Renal pelvis (tissue), 4 donors: ENCODE data around the gene RSBN1L. TPM values are rescaled to one million over a fixed set of nuclear protein-coding genes. Genes with fewer than 3 reads are reported as not detected.

Experiments
- DNase-seq: peaks from one replicate; pipeline ENCODE4 v3.0.0-alpha.2; 2013
- polyA plus RNA-seq, 3 donors: library from polyadenylated mRNA; unstranded; fragments of 120-200 nt; gene quantifications; one replicate each; pipeline ENCODE4 v1.2.1, GENCODE V29; 2013; ENCODE audit not compliant: insufficient read length in 3 of 3

Gene RSBN1L
- polyA plus RNA-seq, 3 donors = 27.1 to 33.0 (median 27.7) TPM

DNA sequence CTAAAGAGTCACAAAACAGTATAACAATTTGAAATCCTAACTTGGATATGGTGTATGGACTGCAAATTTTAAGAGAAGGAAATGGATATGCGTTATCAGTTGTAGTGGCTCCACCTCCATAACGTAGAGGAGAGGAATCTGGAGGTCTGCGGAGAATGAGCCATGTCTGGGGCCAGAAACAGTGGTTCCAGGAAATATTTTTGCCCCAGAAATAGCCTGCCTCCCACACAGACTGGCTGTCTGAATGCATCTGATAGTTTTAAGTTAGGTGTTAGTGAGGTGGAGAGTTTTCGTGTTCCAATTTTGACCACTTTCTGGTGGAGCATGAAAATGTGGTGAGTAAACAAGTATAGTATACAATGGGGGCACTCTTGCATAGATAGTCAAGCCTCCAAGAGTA lies 103.9 kb downstream of the RSBN1L start:
- DNase-seq = no peak

DNA sequence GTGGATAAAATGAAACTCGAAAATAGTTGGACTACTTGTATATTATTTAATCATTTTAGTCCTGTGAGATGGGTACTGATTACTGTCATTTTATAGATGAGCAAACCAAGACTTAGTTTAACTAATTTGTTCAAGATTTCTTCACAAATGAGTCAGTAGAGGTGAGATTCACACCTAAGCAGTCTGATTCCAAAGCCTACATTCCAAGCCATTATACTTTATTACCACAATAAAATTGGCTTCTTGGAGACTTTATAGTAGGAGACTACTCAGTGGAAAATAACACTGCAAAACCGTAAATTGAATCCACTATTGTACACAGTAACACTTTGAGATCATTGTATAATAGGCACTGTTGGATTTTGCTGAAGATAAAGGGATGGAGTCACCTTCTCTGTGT lies 104.5 kb downstream of the RSBN1L start:
- DNase-seq = no peak

DNA sequence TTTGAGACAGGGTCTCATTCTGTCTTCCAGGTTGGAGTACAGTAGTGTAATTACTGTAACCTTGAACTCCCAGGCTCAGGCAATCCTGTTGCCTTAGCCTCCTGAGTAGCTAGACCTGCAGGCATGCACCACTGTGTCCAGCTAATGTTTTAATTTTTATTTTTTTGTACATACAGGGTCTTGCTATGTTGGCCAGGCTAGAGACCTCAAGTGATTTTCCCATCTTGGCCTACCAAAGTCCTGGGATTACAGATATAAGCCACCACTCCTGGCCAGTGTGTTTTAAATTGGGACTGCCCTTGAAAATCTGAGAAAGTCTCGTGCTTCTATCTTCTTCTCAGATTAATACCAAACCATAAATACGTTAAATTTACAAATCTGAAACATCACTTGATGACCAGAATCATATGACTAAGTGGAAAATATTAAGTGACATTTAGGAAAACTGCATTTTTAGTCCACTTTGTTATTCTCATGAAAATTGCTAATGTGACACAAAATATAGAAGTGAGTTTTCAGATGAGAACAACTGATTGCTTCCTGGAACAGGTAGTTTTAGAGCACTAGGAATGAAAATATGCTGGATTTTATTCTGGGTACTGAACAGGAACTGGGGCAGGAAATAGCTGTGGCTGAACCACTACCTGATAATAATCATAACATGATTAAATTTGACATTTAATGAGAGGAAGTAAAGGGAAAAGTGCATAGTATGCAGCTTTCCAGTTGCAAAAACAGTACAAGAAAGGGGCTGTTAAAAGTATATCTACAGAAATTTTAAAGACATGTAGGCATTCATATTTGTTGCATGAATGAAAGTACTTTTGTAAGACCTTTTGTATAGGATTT lies 106.5 kb downstream of the RSBN1L start:
- DNase-seq = no peak

DNA sequence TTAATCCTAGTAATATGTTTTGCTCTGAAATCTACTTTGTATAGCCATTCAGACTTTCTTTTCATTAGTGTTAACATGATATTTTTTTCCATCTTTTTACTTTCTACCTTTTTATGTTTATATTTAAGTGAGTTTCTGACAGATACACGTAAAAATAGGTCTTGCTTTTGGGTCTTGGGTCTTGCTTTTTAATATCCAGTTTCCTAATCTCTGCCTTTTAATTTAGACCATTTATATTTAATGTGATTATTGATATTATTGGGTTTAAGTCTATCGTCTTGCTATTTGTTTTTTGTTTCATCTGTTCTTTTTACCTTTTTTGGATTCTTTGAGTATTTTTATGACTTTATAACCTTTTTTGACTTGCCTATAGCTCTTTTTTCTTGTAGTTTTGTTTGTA lies 110.2 kb downstream of the RSBN1L start:
- no peak for DNase-seq

DNA sequence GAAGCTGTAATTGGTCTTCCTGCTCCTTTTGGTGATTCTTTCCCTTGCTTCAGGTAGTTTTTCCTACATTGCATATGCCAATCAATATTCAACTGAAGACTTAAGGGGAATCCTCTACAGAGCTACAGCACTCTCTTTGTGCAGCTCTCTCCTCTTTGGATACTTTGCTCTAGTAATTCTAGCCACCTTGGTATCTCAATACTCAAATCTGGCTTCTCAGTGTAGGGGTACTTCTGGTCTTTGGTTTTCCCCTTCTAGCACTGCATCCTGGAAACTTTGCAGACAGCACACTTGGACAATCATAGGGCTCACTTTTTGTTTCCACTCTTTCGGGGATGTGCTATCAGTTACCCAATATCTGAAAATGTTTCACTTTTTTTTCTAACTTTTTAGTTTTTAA lies 112.3 kb downstream of the RSBN1L start:
- no peak for DNase-seq

DNA sequence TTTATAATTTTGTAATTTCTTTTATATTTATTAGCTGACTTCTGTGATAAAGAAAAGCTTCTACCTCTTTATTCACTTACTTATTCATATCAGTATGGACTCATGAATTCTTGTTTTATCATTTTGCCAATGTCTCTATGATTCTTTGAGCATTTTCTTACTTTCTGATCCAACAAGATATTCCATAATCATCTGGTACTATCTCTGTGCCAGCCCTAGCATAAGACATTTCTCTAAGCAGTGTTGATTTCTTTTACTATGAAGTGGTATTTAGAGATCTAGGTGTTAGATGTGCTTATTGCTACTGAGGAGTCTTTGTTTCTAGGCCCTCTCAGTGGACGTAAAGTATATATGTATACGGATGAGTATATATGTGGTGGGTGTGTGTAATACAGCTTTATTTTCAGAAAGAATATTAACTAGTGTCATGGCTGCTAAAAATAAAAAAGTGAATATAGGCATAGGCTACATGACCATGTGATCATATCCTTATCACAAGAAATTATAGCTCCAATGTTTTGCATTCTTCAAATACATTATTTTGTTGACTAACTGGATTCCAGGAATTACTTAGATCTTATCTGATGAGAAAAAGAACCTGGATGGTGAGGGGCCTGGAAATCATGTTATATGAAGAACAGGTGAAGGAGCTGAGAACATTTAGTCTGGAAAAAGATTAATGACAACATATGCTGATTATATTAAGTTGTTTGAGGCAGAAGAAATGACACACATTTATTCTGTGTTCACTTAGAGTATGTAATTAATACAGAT lies 115.4 kb downstream of the RSBN1L start:
- DNase-seq = no peak

DNA sequence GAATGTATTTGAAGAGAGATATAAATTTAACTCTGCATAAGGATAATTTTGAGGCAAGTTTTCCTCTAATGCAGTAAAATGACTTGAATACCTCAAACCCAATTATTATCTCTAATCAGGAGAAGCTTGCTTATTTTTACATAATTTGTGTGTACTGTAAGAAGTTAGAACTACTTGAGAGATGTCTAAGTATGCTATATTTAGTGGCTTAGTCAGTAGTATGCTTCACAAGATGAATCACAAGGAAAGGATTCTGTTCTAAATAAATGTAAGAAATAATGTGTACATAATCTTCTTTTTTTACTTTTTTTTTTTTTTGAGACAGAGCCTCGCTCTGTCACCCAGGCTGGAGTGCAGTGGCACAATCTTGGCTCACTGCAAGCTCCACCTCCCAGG lies 116.0 kb downstream of the RSBN1L start:
- no peak for DNase-seq

DNA sequence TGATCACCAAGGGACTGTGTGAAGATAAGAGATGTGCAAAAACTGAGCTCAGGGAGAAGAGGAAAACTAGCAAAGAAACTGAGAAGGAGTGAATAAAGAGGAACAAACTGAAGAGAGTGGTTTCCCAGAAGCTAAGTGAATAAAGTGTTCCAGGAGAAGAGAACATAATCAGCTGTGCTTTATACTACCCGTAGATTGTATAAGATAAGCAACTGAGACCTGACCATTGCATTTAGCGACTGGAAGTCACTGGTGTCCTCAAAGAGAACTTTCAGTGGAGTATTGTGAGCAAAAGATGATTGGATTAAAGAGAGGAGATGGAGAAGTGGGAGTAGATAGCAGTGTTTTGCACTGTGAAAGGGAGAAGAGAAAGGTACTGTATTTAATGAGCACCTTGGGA lies 116.9 kb downstream of the RSBN1L start:
- DNase-seq = no peak

DNA sequence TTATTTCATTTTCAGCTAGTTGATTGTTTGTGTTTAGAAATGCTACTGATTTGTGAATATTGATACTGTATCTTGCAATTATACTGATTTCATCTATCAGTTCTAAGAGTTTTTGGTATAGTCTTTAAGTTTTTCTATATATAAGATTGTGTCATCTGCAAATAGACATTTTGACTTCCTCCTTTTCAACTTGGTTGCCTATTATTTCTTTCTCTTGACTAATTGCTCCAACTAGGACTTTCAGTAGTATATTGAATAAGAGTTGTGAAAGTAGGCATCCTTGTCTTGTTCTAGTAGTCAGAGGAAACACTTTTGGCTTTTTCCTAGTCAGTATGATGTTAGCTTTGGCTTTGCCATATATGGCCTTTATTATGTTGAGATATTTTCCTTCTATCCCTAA lies 122.8 kb downstream of the RSBN1L start:
- DNase-seq = no peak

DNA sequence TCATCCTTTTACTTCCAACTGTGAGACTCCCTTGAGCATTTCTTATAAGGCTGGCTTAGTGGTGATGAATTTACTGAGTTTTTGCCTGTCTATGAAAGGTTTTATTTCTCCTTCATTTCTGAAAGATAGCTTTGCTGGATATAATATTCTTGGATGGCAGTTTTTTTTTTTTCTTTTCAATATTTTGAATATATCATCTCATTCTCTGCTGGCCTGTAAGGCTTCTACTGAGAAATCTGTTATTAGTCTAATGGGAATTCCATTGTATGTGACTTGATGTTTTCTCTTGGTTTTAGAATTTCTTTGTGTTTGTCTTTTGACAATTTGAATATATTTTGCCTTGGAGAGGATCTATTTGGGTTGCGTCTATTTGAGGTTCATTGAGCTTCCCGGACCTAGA lies 124.7 kb downstream of the RSBN1L start:
- DNase-seq = no peak

DNA sequence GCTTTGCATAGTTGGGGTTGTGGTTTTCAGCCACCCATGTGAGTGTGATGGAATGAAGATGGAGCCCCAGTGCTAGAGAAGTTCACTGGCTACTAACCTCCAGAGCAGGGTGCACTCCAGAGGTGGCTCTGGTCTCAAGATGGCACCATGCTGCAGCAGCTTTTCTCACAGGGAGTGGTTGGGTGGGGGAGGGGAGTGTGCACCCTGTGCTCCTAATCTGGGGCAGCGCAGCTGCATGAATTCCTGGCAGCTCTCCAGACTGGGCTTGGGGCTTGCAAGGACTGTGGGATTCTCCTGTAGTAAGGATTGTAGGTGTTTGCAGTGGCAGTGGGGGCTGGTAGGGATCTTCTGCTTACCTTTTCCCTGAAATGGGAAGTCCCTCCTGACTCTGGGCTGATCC lies 126.0 kb downstream of the RSBN1L start:
- no peak for DNase-seq

DNA sequence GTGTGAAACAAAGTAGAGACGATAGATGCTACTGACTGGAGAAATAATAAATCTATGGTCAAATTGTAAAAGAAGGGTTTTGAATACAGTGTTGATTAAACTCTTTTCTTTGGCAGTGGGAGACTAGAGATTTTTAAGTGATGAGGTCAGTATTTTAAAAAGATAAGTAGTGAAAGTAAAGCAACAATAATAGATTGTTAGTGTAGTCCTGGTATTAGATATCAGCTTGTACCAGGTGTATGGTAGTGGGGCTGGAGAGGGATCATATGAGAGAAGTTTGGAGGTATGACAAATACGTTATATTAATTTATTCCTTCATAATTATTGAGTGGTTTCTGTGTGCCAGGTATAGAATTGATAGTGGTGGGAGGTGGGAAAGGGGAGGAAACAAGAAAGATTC lies 127.5 kb downstream of the RSBN1L start:
- no peak for DNase-seq

DNA sequence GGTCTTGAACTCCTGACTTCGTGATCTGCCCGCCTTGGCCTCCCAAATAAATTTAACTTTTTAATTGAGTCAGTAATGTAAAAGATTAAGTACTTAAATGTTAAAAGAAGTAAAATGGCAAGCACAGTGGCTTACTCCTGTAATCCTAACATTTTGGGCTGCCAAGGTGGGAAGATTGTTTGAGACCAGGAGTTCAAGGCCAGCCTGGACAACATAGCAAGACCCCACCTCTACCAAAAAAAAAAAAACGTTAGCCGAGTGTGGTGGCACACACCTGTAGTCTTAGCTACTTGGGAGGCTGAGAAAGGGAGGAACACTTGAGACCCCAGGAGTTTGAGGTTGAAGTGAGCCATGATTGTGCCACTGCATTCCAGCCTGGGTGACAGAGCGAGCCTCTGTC lies 128.4 kb downstream of the RSBN1L start:
- DNase-seq = no peak

DNA sequence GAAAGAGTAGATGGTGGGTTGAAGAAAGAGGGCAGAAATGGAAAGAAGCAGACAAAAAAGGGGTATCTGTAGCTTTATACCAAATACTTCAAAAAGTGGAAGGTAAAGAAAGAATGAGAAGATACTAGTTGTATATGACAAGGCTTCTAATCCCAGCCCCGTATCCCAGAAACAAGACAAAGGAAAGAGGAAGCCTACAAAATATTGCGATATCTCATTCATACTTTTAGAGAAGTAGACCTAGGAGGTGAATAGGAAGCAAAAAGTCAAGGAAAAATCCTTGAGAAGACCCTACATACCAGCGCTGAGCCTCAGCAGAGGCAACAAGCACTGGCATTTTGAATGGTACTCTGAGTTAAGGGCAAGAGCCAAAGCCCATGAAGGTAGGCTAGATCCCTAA lies 128.9 kb downstream of the RSBN1L start:
- no peak for DNase-seq

DNA sequence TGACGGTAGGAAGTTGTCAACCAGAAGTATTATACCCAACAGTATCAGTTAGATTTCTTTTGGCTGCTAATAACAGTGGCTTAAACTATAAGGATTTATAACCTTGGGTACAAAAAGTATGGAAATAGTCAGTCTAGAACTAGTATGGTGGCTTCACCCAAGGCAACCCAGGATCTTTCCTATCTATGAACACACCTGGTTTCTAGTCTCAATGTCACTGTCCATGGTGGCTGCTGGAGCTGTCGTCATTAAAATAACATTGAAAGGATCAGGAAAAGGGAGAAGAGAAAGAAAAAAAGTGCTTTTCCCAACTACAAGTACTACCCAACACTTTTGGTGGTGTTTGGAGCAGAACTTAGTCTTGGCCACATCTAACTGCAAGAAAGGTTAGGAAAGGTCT lies 130.0 kb downstream of the RSBN1L start:
- no peak for DNase-seq

DNA sequence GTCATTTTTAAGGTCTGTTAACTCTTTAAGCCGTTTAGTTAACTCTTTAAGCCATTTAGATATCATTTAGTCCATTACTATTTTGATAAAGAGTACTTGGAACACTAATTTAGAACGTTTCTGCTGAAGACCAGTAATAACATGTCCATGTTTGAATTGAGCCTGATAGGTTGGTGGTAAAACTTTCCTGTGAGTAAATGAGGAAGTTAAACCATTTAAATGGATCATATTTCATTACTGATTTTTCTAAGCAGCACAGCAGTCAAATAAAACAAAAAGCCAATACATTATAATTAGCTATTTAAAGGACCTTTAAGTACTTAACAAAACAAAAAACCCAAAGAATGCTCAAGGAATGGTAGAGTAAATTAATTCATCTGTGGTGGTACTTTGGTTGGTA lies 131.7 kb downstream of the RSBN1L start:
- DNase-seq = no peak

DNA sequence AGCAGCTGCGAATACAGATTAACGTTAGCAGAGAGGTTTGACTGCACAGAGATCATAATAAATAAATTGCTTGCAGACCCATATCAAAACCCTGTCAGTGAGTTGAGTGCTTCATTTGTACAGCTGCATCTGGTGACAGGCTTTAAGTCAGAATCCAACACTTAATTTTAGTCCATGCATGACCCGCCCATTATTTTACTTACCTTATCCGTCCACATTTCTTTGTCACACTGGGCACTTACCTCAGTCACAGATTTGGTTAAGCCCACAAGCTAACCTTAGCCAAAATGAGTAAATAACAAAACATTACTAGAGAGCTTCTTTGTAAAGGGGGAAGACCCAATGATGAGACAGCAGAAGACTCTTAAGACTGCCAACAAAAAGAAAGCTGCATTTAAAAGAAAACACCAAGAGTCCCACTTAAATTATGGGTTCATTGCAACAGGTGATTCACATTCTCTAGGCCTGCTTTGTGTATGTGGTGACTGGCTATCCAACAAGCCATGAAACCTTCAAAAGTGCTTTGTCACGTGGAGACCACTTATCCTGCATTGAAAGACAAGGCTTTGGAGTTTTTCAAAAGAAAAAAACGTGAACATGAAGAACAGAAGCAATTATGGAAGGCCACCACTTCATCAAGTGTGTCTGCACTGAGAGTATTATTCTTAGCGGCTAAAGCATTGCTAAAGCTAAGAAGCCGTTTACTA lies 134.5 kb downstream of the RSBN1L start:
- no peak for DNase-seq

DNA sequence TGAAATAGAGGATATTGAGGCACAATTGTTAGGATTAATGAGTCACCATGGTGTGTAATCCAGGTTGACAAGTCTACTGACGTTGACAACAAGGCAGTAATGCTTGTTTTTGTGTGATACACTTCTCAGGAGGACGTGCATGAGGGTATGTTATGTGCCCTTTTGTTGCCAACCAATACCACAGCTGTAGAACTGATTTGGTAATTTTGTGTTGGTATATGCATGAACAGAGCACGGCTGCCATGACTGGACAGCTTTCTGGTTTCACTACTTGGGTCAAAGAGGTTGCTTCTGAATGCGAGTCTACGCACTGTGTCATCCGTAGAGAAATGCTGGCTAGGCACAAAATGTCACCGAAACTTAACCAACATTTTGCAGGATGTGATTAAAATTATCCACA lies 135.2 kb downstream of the RSBN1L start:
- DNase-seq = no peak

DNA sequence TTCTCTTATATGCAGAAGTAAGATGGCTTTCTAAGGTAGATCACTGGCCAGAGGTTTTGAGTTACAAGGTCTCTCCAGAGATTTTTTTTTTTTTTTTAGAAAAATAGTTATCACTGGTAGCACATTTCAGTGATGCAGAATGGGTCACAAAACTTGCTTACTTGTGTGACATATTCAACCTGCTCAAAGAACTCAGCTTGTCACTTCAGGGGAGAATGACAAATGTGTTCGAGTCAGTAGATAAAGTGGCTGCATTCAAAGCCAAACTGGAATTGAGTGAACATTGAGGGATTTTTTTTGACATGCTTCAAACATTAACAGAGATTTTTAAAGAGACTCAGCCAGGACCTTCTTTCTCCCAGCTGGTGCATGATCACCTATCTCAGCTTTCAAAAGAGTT lies 135.7 kb downstream of the RSBN1L start:
- DNase-seq = no peak
